ENCODE data around the gene RFX8. TPM values are rescaled to one million over a fixed set of nuclear protein-coding genes. Genes with fewer than 3 reads are reported as not detected.

RFX8 gene
- polyA plus RNA-seq, 1 of the 3 experiments (the other 2 are of a cell fraction), result 0.07 TPM

- DNase-seq, result no peak
- POLR2A ChIA-PET, result no interaction called here
- Histone ChIP-seq H3F3A (replicated peaks; ENCODE audit: insufficient read depth) (peaks cover 31% of the 10 kb centered on the region), H3K79me2 (ENCODE audit: insufficient read depth) (no peaks in the 10 kb centered on the region), H3K9me2 (no peaks in the 10 kb centered on the region), H3K4me3 (ENCODE audit: low read depth in 2 of 2, low read length in 1 of 2) (no peak overlapping the region), H3K9me3 (no peaks in the 10 kb centered on the region), H3K4me2 (peak overlapping the region; percentile 37; the same call in 1 of the 2 replicates), H3K9ac (peak overlapping the region; percentile 21; the same call in 1 of the 2 replicates), H3K27ac (ENCODE audit: low read depth in 2 of 2, low read length in 1 of 2) (peak overlapping the region; percentile 41 to 96; a peak in 3 of 4 replicates), H4K20me1 (ENCODE audit: insufficient read depth) (no peaks in the 10 kb centered on the region), H3K36me3 (replicated peaks in 1 of 2; ENCODE audit: control insufficient read depth in 1 of 2, insufficient read depth in 2 of 2, low read length in 1 of 2) (no peaks in the 10 kb centered on the region), H2AFZ (ENCODE audit: low read depth) (peak overlapping the region; percentile 68; the same call in 1 of the 2 replicates), H3K27me3 (ENCODE audit: insufficient read depth) (no peaks in the 10 kb centered on the region), H3K4me1 (ENCODE audit: control insufficient read depth in 1 of 2, insufficient read depth in 2 of 2, low read depth in 1 of 2, low read length in 1 of 2) (peaks cover 9 to 42% of the 10 kb centered on the region in 2 experiments; a peak in 3 of 4 replicates)
- WGBS (ENCODE audit: low lambda C conversion rate), result 37% methylated on average over 5 of the region's 5 CpGs
- TF ChIP-seq TEAD4 (IDR thresholded peaks at IDR 0.05; ENCODE audit: borderline replicate concordance, insufficient read depth), result 0 out of 2 replicates have a peak, but pooled peaks have one; percentile 42
- TF ChIP-seq MAX (IDR thresholded peaks at IDR 0.05; ENCODE audit: low read depth), result no peak
- TF ChIP-seq TCF12 (IDR thresholded peaks at IDR 0.05), result peak; percentile 69
- TF ChIP-seq JUND (IDR thresholded peaks at IDR 0.05), result no peak
- peak in 1 of 2 experiments; percentile 63; a peak in 2 of 4 replicates for TF ChIP-seq EP300 (IDR thresholded peaks at IDR 0.05; ENCODE audit: borderline replicate concordance in 1 of 2, low read depth in 1 of 2, low read length in 1 of 2)
- peak; percentile 44; the same call in 1 of the 2 replicates for TF ChIP-seq FOXM1 (IDR thresholded peaks at IDR 0.05; ENCODE audit: low read depth)
- peak; percentile 58 for TF ChIP-seq NFIC (IDR thresholded peaks at IDR 0.05; ENCODE audit: borderline replicate concordance)
- TF ChIP-seq PBX3 (IDR thresholded peaks at IDR 0.05), result peak; percentile 68
- TF ChIP-seq NRF1 (IDR thresholded peaks at IDR 0.05; ENCODE audit: low read depth, low read length), result no peak
- no peak for TF ChIP-seq CHD2 (IDR thresholded peaks at IDR 0.05; ENCODE audit: low read length, partially characterized antibody)
- TF ChIP-seq RXRA (IDR thresholded peaks at IDR 0.05; ENCODE audit: borderline replicate concordance, low read depth), result peak; percentile 56; the same call in 1 of the 2 replicates
- TF ChIP-seq FOSL2 (IDR thresholded peaks at IDR 0.05; ENCODE audit: borderline replicate concordance, low read depth), result 0 out of 2 replicates have a peak, but pooled peaks have one; percentile 3
- no peak for TF ChIP-seq MEF2A (IDR thresholded peaks at IDR 0.05; ENCODE audit: borderline replicate concordance, low read depth)
- TF ChIP-seq SMC3 (IDR thresholded peaks at IDR 0.05; ENCODE audit: low read depth, low read length), result no peak
- no peak for TF ChIP-seq CTCF (IDR thresholded peaks at IDR 0.05)
- CTCF ChIA-PET, result interaction anchor here (1.3 kb wide), 1 partner anchor 96 kb away, joined by 4 read pairs; no protein-coding TSS in a partner anchor
Measured at GRCh38 chr2:101515477-101515876, 40.6 kb upstream of the RFX8 start.

- H3K4me2 ChIP-seq, result no peak overlapping the region
- WGBS (ENCODE audit: low lambda C conversion rate), result 92% methylated on average over 3 of the region's 3 CpGs
- H3F3A ChIP-seq (replicated peaks; ENCODE audit: insufficient read depth), result peaks cover 20% of the 10 kb centered on the region
- no peaks in the 10 kb centered on the region for H3K27me3 ChIP-seq (ENCODE audit: insufficient read depth)
- H3K4me1 ChIP-seq (ENCODE audit: control insufficient read depth in 1 of 2, insufficient read depth in 2 of 2, low read depth in 1 of 2, low read length in 1 of 2), result peaks cover 11 to 21% of the 10 kb centered on the region in 2 experiments; a peak in 3 of 4 replicates
- no peak overlapping the region for H3K4me3 ChIP-seq (ENCODE audit: low read depth in 2 of 2, low read length in 1 of 2)
- DNase-seq, result no peak
- no peaks in the 10 kb centered on the region for H4K20me1 ChIP-seq (ENCODE audit: insufficient read depth)
- no peaks in the 10 kb centered on the region for H3K36me3 ChIP-seq (replicated peaks in 1 of 2; ENCODE audit: control insufficient read depth in 1 of 2, insufficient read depth in 2 of 2, low read length in 1 of 2)
- H3K9ac ChIP-seq, result no peak overlapping the region
- ChIA-PET POLR2A (no interaction called here), CTCF (interaction anchor here (1.2 kb wide), 1 partner anchor 322 kb away, joined by 4 read pairs; no protein-coding TSS in a partner anchor)
- no peak overlapping the region for H2AFZ ChIP-seq (ENCODE audit: low read depth)
- TF ChIP-seq FOSL2 (IDR thresholded peaks at IDR 0.05; ENCODE audit: borderline replicate concordance, low read depth) (no peak), TEAD4 (IDR thresholded peaks at IDR 0.05; ENCODE audit: borderline replicate concordance, insufficient read depth) (no peak)
- H3K9me2 ChIP-seq, result no peaks in the 10 kb centered on the region
- no peaks in the 10 kb centered on the region for H3K9me3 ChIP-seq
- H3K79me2 ChIP-seq (ENCODE audit: insufficient read depth), result no peaks in the 10 kb centered on the region
- H3K27ac ChIP-seq (ENCODE audit: low read depth in 2 of 2, low read length in 1 of 2), result no peak overlapping the region
Measured at GRCh38 chr2:101512993-101513392, 38.1 kb upstream of the RFX8 start.

Measured in SK-N-SH (cell line).